Mucosa of stomach (tissue), 1 donor: ENCODE measurements around the gene MGAT5B.

Source experiments
- H3K27me3 ChIP-seq: one replicate; pipeline ENCODE4 v1.7.0; 2013; ENCODE audit warnings: mild to moderate bottlenecking, low read length; ENCODE audit not compliant: control insufficient read depth, insufficient read depth
- H3K36me3 ChIP-seq: one replicate; pipeline ENCODE4 v1.7.0; 2013; ENCODE audit warnings: low read length; ENCODE audit not compliant: control insufficient read depth, insufficient read depth
- H3K4me1 ChIP-seq: one replicate; pipeline ENCODE4 v1.7.0; 2013; ENCODE audit warnings: mild to moderate bottlenecking, low read length; ENCODE audit not compliant: control insufficient read depth, insufficient read depth
- H3K4me3 ChIP-seq: one replicate; pipeline ENCODE4 v1.7.0; 2013; ENCODE audit warnings: low read length
- H3K9ac ChIP-seq: one replicate; pipeline ENCODE4 v1.7.0; 2013; ENCODE audit warnings: mild to moderate bottlenecking, low read length, moderate library complexity
- H3K9me3 ChIP-seq: one replicate; pipeline ENCODE4 v1.7.0; 2013; ENCODE audit warnings: mild to moderate bottlenecking, low read length, moderate library complexity; ENCODE audit not compliant: control insufficient read depth
- donor health status: Pancreatic carcinoma.

MGAT5B gene

DNA sequence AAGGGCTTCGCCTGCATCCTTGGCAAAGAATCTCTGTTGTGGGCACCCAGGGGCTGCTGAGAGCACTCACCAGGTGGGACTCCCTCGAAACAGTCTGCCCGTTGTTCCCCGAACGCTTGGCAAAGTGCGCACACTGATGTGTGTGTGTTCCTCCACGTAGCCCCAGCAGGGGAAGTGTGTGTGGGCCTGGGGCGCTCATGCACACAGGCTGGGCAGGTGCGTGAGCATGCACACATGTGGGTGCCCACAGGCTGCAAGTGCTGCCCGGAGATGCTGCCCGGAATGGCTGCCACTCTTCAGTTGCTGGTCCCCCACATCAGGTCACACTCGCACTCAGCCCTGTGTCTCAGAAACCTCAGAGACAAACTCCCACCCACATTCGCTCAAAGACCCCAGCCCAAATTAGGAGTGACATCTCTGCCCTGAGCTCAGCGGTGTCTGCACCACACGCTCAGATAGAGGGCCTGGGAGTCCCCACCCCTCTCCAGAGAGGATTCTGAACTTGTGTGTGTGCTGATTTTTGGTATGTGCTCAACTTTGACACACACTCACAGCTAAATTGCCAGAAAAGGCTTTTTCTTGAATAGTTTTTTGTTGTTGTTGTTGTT, 119.4 kb downstream of the MGAT5B start:
- no peaks in the 10 kb centered on the region for H3K27me3 ChIP-seq
- H3K9ac ChIP-seq = no peak overlapping the region
- no peaks in the 10 kb centered on the region for H3K36me3 ChIP-seq
- no peak overlapping the region for H3K4me3 ChIP-seq
- no peaks in the 10 kb centered on the region for H3K4me1 ChIP-seq
- H3K9me3 ChIP-seq = no peaks in the 10 kb centered on the region

DNA sequence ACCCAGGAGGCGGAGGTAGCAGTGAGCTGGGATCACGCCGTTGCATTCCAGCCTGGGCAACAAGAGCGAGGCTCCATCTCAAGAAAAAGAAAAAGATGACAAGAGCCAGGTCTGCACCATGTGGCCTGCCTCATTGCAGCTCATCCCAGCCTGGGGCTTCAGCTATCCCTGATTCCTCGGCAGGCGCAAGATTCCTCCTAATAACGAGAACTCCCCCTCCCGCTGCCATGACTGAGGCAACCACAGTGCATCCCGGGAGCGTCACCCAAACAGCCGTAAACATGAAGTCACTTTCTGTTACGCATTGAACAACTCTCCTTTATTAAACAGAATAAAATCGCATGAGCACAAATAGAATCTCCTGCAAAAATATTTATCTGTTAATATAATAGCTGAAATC, 120.6 kb downstream of the MGAT5B start:
- Histone ChIP-seq H3K36me3 (no peaks in the 10 kb centered on the region), H3K9me3 (no peaks in the 10 kb centered on the region), H3K27me3 (peaks cover 4% of the 10 kb centered on the region), H3K9ac (no peak overlapping the region), H3K4me1 (no peaks in the 10 kb centered on the region), H3K4me3 (no peak overlapping the region)

DNA sequence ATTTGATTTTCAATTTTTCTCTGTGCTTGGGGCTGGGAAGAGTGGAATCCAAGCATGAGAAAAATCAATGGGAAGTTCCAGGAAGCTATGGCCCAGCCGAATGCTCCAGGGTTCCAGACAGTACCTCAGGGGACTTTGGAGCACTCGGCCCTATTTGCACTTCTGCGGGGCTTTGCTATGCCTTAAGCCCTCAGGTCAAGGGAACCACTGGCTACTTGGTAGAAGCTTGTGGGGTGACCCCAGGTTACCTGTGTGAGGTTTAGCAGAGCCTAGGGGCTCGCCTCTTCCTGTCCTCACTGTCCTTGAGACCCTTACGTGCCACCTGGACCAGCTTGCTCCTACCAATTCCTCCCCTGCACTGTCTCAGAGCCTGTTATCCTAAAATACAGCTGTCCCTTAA, 121.3 kb downstream of the MGAT5B start:
- Histone ChIP-seq H3K4me1 (no peaks in the 10 kb centered on the region), H3K36me3 (no peaks in the 10 kb centered on the region), H3K27me3 (peaks cover 4% of the 10 kb centered on the region), H3K4me3 (no peak overlapping the region), H3K9me3 (no peaks in the 10 kb centered on the region), H3K9ac (no peak overlapping the region)

DNA sequence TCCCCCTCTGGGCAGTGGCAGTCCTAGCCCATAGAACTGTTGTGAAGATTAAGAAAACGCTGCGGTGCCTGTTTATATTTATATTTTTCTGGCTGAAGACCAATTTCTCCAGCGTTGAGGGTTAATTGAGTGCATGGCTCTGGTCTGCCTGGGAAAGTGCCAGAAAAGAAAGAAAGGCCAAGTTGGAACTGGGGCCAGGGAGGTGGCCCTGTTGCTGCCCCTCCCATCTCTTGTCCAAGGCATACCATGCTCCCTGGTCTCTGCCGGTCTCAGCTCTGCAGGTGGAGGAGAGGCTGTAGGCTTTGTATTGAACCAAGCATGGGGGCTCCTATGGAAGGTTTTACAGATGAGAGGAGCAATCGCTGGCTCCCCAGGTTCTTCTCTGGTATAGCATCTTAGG, 124.7 kb downstream of the MGAT5B start:
- Histone ChIP-seq H3K4me3 (no peak overlapping the region), H3K9ac (no peak overlapping the region), H3K4me1 (no peaks in the 10 kb centered on the region), H3K9me3 (no peaks in the 10 kb centered on the region), H3K36me3 (no peaks in the 10 kb centered on the region), H3K27me3 (peaks cover 4% of the 10 kb centered on the region)

DNA sequence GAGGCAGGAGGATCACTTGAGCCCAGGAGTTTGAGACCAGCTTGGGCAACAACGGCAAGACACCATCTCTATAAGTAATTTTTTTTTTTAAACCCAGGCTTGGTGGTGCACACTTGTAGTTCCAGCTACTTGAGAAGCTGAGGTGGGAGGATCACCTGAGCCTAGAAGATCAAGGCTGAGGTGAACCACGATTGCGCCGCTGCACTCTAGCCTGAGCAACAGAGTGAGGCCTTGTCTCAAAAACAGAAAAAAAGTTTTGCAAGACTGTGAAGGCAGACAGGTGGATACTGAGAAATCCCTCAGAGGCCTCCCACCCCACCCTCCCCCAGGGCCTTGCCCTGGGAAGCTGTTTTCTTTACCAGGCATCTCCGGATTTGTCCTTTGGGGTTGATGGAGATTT, 125.4 kb downstream of the MGAT5B start:
- H3K9me3 ChIP-seq = no peaks in the 10 kb centered on the region
- no peak overlapping the region for H3K9ac ChIP-seq
- H3K27me3 ChIP-seq = peaks cover 4% of the 10 kb centered on the region
- H3K4me3 ChIP-seq = no peak overlapping the region
- H3K36me3 ChIP-seq = no peaks in the 10 kb centered on the region
- no peaks in the 10 kb centered on the region for H3K4me1 ChIP-seq

DNA sequence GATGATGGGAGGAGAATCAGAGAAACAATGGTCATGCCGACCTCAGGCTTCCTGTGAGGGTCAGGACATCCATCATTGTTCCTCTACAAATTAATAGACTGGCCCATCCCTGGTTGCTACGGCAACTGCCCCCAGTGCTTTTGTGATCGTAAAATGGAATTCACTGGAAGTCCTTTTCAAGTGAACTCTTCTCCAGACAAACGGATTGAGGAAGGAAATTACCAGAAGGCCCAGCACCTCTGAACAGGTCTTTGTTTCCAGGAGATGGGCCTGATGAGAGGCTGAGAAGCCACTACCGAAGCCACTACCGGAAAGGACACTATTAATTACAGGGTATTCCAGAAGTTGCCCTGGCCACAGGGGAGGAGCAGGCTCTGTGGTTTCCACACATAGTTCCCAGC, 126.0 kb downstream of the MGAT5B start:
- no peaks in the 10 kb centered on the region for H3K36me3 ChIP-seq
- no peaks in the 10 kb centered on the region for H3K9me3 ChIP-seq
- H3K4me1 ChIP-seq = no peaks in the 10 kb centered on the region
- H3K9ac ChIP-seq = no peak overlapping the region
- no peak overlapping the region for H3K4me3 ChIP-seq
- peaks cover 4% of the 10 kb centered on the region for H3K27me3 ChIP-seq

DNA sequence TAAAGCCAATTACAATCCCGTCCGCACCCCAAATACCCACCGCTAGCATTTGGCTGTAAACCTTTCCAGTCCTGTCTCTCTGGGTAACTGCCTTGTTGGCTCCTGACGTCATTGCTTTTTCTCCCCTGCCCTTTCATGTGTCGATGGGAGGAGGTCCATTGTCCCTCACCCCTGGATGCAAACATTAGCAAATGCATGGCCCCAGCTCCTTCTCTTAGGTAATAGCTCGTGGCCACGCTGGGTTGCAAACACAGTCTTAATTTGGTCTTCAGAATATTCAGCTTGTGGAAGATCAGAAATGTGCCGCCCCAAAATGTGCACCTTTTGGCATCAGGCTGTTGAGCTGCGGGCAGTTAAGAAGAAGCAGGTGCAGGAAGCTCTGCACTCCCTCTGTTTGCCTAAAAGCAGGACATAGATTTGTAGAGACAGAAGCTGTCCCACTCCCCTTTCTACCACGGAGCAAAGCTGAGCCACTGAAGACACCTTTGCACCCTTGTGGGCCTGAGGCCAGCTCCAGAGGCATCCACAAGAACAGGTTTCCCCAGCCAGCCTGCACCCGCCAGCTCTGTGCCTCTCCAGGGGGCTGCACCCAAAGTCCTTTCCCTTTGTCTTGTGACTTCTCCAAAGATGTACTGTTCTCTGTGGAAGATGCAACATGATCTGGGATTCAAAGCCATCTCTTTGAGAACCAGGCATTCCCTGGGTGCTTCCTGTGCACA, 127.3 kb downstream of the MGAT5B start:
- no peaks in the 10 kb centered on the region for H3K36me3 ChIP-seq
- no peak overlapping the region for H3K9ac ChIP-seq
- H3K27me3 ChIP-seq = peaks cover 4% of the 10 kb centered on the region
- H3K4me3 ChIP-seq = no peak overlapping the region
- no peaks in the 10 kb centered on the region for H3K4me1 ChIP-seq
- no peaks in the 10 kb centered on the region for H3K9me3 ChIP-seq

DNA sequence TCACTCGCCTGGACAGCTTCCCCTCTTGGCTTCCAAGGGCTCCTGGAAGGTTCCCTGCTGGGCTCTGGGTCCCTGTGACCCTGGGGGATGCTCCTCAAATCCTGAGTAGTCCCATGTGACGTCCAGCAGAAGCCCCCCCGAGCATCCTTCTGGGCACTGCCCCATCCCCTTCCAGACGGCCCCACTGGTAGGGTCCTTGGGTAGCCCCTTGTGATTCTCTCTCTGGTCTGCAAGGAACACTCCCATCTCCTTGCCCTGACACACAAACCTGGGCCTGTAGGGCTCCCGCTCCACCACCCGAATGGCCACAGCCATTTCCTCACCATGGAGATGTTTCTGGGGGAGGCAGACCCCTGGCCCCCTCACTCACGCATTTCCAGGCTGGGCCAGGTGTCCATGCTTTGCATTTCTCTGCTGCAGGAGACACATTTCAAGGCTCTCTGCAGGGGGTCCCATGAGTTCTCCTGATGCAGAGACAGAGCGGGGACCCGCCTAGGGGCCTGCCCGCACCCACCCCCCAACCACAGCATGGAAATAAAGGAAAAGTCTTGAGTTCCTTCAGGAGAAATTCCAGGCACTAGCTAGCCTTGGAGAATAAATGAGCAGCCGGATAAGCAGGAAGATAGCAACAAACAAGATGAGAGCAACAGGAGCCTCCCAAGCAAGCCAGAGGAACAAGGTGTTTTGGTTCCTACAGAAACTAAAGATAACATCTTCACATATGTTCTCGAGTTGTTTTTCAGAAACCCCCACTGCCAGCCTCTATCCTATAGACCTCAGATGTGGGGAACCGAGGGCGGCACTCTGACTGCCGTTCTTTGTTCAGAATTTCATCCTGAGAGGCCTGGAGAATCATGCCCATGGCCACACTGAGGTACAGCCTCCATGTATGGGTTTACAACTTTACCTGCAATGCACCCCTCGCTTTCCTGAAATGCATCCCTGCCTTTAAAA, 128.8 kb downstream of the MGAT5B start:
- H3K9ac ChIP-seq = no peak overlapping the region
- H3K4me1 ChIP-seq = no peaks in the 10 kb centered on the region
- peaks cover 7% of the 10 kb centered on the region for H3K27me3 ChIP-seq
- no peak overlapping the region for H3K4me3 ChIP-seq
- H3K9me3 ChIP-seq = no peaks in the 10 kb centered on the region
- H3K36me3 ChIP-seq = no peaks in the 10 kb centered on the region

DNA sequence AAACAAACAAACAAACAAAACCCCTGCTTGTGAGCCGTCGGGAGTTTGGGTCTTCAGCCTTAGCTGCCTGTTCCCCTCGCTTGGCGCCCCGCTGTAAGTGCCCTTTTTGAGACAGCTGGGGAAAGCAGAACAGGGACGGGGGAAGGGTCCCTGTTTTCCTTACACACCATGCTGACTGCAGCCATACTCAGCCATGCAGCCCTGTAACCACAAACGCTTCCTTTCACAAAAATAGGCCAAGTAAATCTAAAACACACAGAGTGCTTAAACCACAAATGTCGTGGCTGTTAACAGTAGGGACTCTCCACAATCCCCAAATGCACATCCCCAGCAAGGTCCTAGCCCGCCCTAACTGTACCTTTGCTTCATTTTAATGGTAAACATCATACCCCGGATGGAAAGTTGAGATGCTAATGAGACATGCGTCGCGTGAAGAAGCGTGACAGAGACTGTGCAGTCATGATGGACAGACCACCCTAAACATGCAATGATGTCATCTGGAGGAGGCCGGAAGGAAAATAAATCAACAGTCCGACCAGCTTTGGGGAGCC, 129.9 kb downstream of the MGAT5B start:
- Histone ChIP-seq H3K4me3 (no peak overlapping the region), H3K9ac (no peak overlapping the region), H3K4me1 (no peaks in the 10 kb centered on the region), H3K27me3 (peaks cover 4% of the 10 kb centered on the region), H3K9me3 (no peaks in the 10 kb centered on the region), H3K36me3 (no peaks in the 10 kb centered on the region)

DNA sequence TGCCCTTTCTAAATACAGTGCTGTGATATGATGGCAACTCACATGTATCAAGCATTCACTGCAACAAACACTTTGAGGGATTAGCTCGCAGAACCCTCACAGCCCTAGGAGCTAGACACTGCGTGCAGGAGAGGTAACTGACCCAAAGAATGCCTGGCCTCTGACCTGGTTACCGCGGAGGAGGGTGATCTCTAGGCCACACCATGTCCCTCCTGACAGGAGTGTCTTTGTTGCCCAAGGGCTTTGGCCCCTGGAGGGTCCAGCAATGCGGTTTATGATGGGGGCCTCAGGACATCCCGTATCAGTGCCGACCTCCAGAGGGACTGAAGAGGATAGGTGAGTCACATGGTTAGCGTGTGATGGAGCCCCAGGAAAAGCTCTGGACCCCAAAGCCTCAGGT, 130.6 kb downstream of the MGAT5B start:
- Histone ChIP-seq H3K27me3 (peaks cover 3% of the 10 kb centered on the region), H3K4me3 (no peak overlapping the region), H3K36me3 (no peaks in the 10 kb centered on the region), H3K9ac (no peak overlapping the region), H3K9me3 (no peaks in the 10 kb centered on the region), H3K4me1 (no peaks in the 10 kb centered on the region)
